Progenitor cell of endocrine pancreas (in vitro differentiated cells): ENCODE data around the gene SMARCB1. TPM values are rescaled to one million over a fixed set of nuclear protein-coding genes. Genes with fewer than 3 reads are reported as not detected.

Experiments
- DNase-seq: peaks from one replicate; pipeline ENCODE4 v3.0.0; 2021; ENCODE audit warnings: low spot score; ENCODE audit not compliant: unreplicated experiment
- H3K27ac Mint-ChIP-seq: 2 replicates; pipeline ENCODE4 v1.8.0; 2021; ENCODE audit warnings: mild to moderate bottlenecking, moderate library complexity, mixed read lengths
- H3K27me3 Mint-ChIP-seq: 2 replicates; pipeline ENCODE4 v1.8.0; 2021; ENCODE audit warnings: mixed read lengths
- H3K36me3 Mint-ChIP-seq: 2 replicates; pipeline ENCODE4 v1.8.0; 2022; ENCODE audit warnings: mixed read lengths; ENCODE audit not compliant: insufficient read depth
- H3K4me1 Mint-ChIP-seq: 2 replicates; pipeline ENCODE4 v1.8.0; 2021; ENCODE audit warnings: low read depth, mixed read lengths
- H3K4me3 Mint-ChIP-seq: 2 replicates; pipeline ENCODE4 v1.8.0; 2021; ENCODE audit warnings: low read depth, mild to moderate bottlenecking, moderate library complexity, mixed read lengths
- H3K9me3 Mint-ChIP-seq: 2 replicates; pipeline ENCODE4 v1.8.0; 2021; ENCODE audit warnings: low read depth, mixed read lengths
- CTCF ChIP-seq: fragments of 200-600 bp; sonication (generic); IDR thresholded peaks from one replicate; pipeline ENCODE4 v1.5.0; 2021; ENCODE audit warnings: antibody characterized with exemption, mild to moderate bottlenecking; ENCODE audit not compliant: unreplicated experiment
- total RNA-seq: library from RNA; stranded (reverse); gene quantifications from 2 replicates; pipeline ENCODE4 v1.2.1, GENCODE V29; 2021

SMARCB1 gene
- total RNA-seq, 1 donor from 2014 or later, result 195 TPM

- DNase-seq, result no peak
- peaks cover 23% of the 10 kb centered on the region for H3K4me1 Mint-ChIP-seq
- TF ChIP-seq CTCF, result no peak
- no peak overlapping the region for H3K4me3 Mint-ChIP-seq
- no peaks in the 10 kb centered on the region for H3K27me3 Mint-ChIP-seq
- H3K36me3 Mint-ChIP-seq, result no peaks in the 10 kb centered on the region
- peak overlapping the region; percentile 15 for H3K27ac Mint-ChIP-seq
- no peaks in the 10 kb centered on the region for H3K9me3 Mint-ChIP-seq
Observed at GRCh38 chr22:23784215-23784732, 2.5 kb upstream of the SMARCB1 start.

GRCh38 chr22:23786261-23786710 is 480 bp upstream of the SMARCB1 start:
- Mint-ChIP-seq H3K27ac (peak overlapping the region; percentile 90), H3K9me3 (no peaks in the 10 kb centered on the region), H3K36me3 (peaks cover 2% of the 10 kb centered on the region), H3K4me1 (peaks cover 31% of the 10 kb centered on the region), H3K27me3 (no peaks in the 10 kb centered on the region), H3K4me3 (peak overlapping the region; percentile 87)
- DNase-seq, result no peak
- TF ChIP-seq CTCF, result no peak

- peak overlapping the region; percentile 87 for H3K4me3 Mint-ChIP-seq
- H3K27me3 Mint-ChIP-seq, result no peaks in the 10 kb centered on the region
- peak overlapping the region; percentile 77 for H3K27ac Mint-ChIP-seq
- no peak for DNase-seq
- H3K4me1 Mint-ChIP-seq, result peaks cover 31% of the 10 kb centered on the region
- TF ChIP-seq CTCF, result no peak
- H3K9me3 Mint-ChIP-seq, result no peaks in the 10 kb centered on the region
- peaks cover 2% of the 10 kb centered on the region for H3K36me3 Mint-ChIP-seq
Observed at GRCh38 chr22:23787600-23787896, 782 bp downstream of the SMARCB1 start.

GRCh38 chr22:23787910-23788309 is 1.1 kb downstream of the SMARCB1 start:
- H3K27me3 Mint-ChIP-seq, result no peaks in the 10 kb centered on the region
- no peaks in the 10 kb centered on the region for H3K9me3 Mint-ChIP-seq
- H3K27ac Mint-ChIP-seq, result peak overlapping the region; percentile 77
- peaks cover 3% of the 10 kb centered on the region for H3K36me3 Mint-ChIP-seq
- TF ChIP-seq CTCF, result no peak
- no peak for DNase-seq
- H3K4me3 Mint-ChIP-seq, result peak overlapping the region; percentile 87
- peaks cover 31% of the 10 kb centered on the region for H3K4me1 Mint-ChIP-seq

GRCh38 chr22:23789121-23789520 is 2.4 kb downstream of the SMARCB1 start:
- H3K36me3 Mint-ChIP-seq, result peaks cover 7% of the 10 kb centered on the region
- no peak for DNase-seq
- no peaks in the 10 kb centered on the region for H3K27me3 Mint-ChIP-seq
- TF ChIP-seq CTCF, result no peak
- H3K4me3 Mint-ChIP-seq, result peak overlapping the region; percentile 69
- H3K9me3 Mint-ChIP-seq, result no peaks in the 10 kb centered on the region
- H3K27ac Mint-ChIP-seq, result peak overlapping the region; percentile 71
- H3K4me1 Mint-ChIP-seq, result peaks cover 31% of the 10 kb centered on the region
